Keratinocyte (primary cell): Measurements from ENCODE around the gene MGP. TPM values are rescaled to one million over a fixed set of nuclear protein-coding genes. Genes with fewer than 3 reads are reported as not detected.

Experiments
- DNase-seq: peaks from one replicate; pipeline ENCODE4 v3.0.0-alpha.2; 2011; ENCODE audit warnings: low read depth, missing footprints, low spot score
- FAIRE-seq: peaks from 2 replicates; lab custom pipeline; 2011; peaks lifted over from hg19 to GRCh38; lab: Jason Lieb, UNC
- H2AFZ ChIP-seq: 2 replicates; pipeline ENCODE4 v1.6.0; 2012; ENCODE audit warnings: low read length, control low read depth, inconsistent platforms; ENCODE audit not compliant: control insufficient read depth
- H3K27ac ChIP-seq: 2 replicates; pipeline ENCODE4 v1.5.1; 2011; ENCODE audit warnings: low read length; ENCODE audit not compliant: control insufficient read depth, insufficient read depth
- H3K27me3 ChIP-seq: 3 replicates; pipeline ENCODE4 v1.6.0; 2011; ENCODE audit warnings: low read length; ENCODE audit not compliant: control insufficient read depth, insufficient read depth; ENCODE audit errors: extremely low read depth
- H3K36me3 ChIP-seq, 2 experiments: 2 replicates in 1 of 2; 3 replicates in 1 of 2; pipeline ENCODE4 v1.5.1; 2011; ENCODE audit warnings: low read length in 2 of 2, mild to moderate bottlenecking in 1 of 2; ENCODE audit not compliant: control insufficient read depth in 2 of 2, insufficient read depth in 2 of 2; ENCODE audit errors: extremely low read depth in 1 of 2
- H3K4me1 ChIP-seq: 3 replicates; pipeline ENCODE4 v1.5.1; 2011; ENCODE audit warnings: low read length; ENCODE audit not compliant: control insufficient read depth, insufficient read depth; ENCODE audit errors: extremely low read depth
- H3K4me2 ChIP-seq: 3 replicates; pipeline ENCODE4 v1.6.0; 2011; ENCODE audit warnings: low read depth, low read length; ENCODE audit not compliant: control insufficient read depth, insufficient read depth; ENCODE audit errors: extremely low read depth
- H3K4me3 ChIP-seq, 3 experiments: fragments of 200-600 bp in 1 of 3; sonication (generic) in 1 of 3; 2 replicates in 2 of 3; 3 replicates in 1 of 3; pipeline ENCODE4 v1.5.1; 2011 to 2016; ENCODE audit warnings: low read length in 3 of 3, mild to moderate bottlenecking in 3 of 3, control low read depth in 2 of 3, inconsistent platforms in 1 of 3, low read depth in 1 of 3, mixed read lengths in 1 of 3, mixed run types in 1 of 3, moderate library complexity in 1 of 3; ENCODE audit not compliant: control insufficient read depth in 2 of 3, insufficient read depth in 2 of 3; ENCODE audit errors: extremely low read depth in 1 of 3
- H3K79me2 ChIP-seq: 2 replicates; pipeline ENCODE4 v1.6.0; 2012; ENCODE audit warnings: low read length; ENCODE audit not compliant: control insufficient read depth, insufficient read depth
- H3K9ac ChIP-seq: 3 replicates; pipeline ENCODE4 v1.6.0; 2011; ENCODE audit warnings: low read length; ENCODE audit not compliant: control insufficient read depth, insufficient read depth; ENCODE audit errors: extremely low read depth
- H3K9me1 ChIP-seq: 3 replicates; pipeline ENCODE4 v1.6.0; 2011; ENCODE audit warnings: low read length; ENCODE audit not compliant: control insufficient read depth, insufficient read depth; ENCODE audit errors: extremely low read depth
- H3K9me3 ChIP-seq: 2 replicates; pipeline ENCODE4 v1.5.1; 2012; ENCODE audit warnings: low read depth, low read length; ENCODE audit not compliant: control insufficient read depth
- H4K20me1 ChIP-seq: 3 replicates; pipeline ENCODE4 v1.6.0; 2011; ENCODE audit warnings: low read length; ENCODE audit not compliant: control insufficient read depth, insufficient read depth; ENCODE audit errors: extremely low read depth
- EZH2 ChIP-seq: IDR thresholded peaks from one replicate; pipeline ENCODE4 v1.6.1; 2012; ENCODE audit warnings: inconsistent platforms, mild to moderate bottlenecking, low read length, moderate library complexity
- dilution Hi-C: fragments of 300-500 bp; cut with MboI; formaldehyde crosslinking; loops from one replicate; pipeline ENCODE4 v1.7.0; 2020; ENCODE audit warnings: low sequenced_read_pairs; ENCODE audit not compliant: extremely low pct_ligation_motif_present
- polyA plus RNA-seq, 5 experiments: library from polyadenylated mRNA; depleted of rRNA in 3 of 5; stranded (reverse) in 3 of 5; stranded (forward) in 1 of 5; unstranded in 1 of 5; fragments of >200 nt; gene quantifications; 1 replicate in 1 of 5; 2 replicates in 3 of 5; 3 replicates in 1 of 5; pipeline versions ENCODE4 v1.2.1 to v1.2.3, GENCODE V29; 2011 to 2012; ENCODE audit warnings: missing spikeins in 2 of 5, low read depth in 1 of 5, low replicate concordance in 1 of 5
- TF ChIP-seq, protein P1 (sequence below), 3 experiments: IDR thresholded peaks in 1 of 3; conservative IDR thresholded peaks in 1 of 3; optimal IDR thresholded peaks in 1 of 3; 2 replicates in 2 of 3; 3 replicates in 1 of 3; pipeline versions ENCODE3 to v1.5.1; 2011; ENCODE audit warnings: low read length in 3 of 3, mild to moderate bottlenecking in 3 of 3, moderate library complexity in 2 of 3, control low read depth in 1 of 3, inconsistent platforms in 1 of 3; ENCODE audit not compliant: insufficient read depth in 2 of 3; ENCODE audit errors: extremely low read depth in 1 of 3

MGP gene
- polyA plus RNA-seq, 1 donor (not counting 4 experiments of a cell fraction or from before 2014, with no cell fraction given) = 0.24 TPM

DNA sequence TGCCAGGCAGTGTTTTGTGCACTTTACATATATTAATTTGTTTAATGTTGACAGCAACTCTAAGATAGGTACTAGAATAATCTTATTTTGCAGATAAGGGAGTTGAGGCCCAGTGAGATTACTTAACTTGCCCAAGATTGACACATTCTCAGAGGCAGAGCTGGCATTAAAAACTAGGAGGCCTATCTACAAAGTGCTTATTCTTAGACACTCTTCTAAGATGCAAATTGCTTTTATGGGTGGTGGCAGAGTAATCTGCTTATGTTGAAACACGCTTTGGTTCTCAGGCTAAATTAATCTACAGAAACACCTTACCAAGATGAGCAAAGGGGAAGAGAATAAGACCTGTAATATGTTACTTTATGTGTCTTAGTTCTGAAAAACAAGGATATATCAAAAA lies 7.2 kb downstream of the MGP start:
- no peaks in the 10 kb centered on the region for H3K9me3 ChIP-seq
- no peaks in the 10 kb centered on the region for H4K20me1 ChIP-seq
- dilution Hi-C loops = no loop called here
- H3K9me1 ChIP-seq = no peaks in the 10 kb centered on the region
- no peaks in the 10 kb centered on the region for H3K79me2 ChIP-seq
- H3K27me3 ChIP-seq = no peaks in the 10 kb centered on the region
- no peak overlapping the region for H2AFZ ChIP-seq
- H3K4me1 ChIP-seq = no peaks in the 10 kb centered on the region
- no peak for FAIRE-seq
- H3K27ac ChIP-seq = no peak overlapping the region
- no peak overlapping the region for H3K9ac ChIP-seq
- no peak for DNase-seq
- no peaks in the 10 kb centered on the region for H3K36me3 ChIP-seq
- no peak overlapping the region for H3K4me3 ChIP-seq
- H3K4me2 ChIP-seq = no peak overlapping the region
- no peak for TF ChIP-seq EZH2
- TF ChIP-seq, protein P1, sequence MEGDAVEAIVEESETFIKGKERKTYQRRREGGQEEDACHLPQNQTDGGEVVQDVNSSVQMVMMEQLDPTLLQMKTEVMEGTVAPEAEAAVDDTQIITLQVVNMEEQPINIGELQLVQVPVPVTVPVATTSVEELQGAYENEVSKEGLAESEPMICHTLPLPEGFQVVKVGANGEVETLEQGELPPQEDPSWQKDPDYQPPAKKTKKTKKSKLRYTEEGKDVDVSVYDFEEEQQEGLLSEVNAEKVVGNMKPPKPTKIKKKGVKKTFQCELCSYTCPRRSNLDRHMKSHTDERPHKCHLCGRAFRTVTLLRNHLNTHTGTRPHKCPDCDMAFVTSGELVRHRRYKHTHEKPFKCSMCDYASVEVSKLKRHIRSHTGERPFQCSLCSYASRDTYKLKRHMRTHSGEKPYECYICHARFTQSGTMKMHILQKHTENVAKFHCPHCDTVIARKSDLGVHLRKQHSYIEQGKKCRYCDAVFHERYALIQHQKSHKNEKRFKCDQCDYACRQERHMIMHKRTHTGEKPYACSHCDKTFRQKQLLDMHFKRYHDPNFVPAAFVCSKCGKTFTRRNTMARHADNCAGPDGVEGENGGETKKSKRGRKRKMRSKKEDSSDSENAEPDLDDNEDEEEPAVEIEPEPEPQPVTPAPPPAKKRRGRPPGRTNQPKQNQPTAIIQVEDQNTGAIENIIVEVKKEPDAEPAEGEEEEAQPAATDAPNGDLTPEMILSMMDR (optimal IDR thresholded peaks at IDR 0.05 in 1 of 3, IDR thresholded peaks at IDR 0.05 in 1 of 3, conservative IDR thresholded peaks at IDR 0.05 in 1 of 3; ENCODE audit: extremely low read depth in 1 of 3, insufficient read depth in 2 of 3, low read length in 3 of 3) = no peak

DNA sequence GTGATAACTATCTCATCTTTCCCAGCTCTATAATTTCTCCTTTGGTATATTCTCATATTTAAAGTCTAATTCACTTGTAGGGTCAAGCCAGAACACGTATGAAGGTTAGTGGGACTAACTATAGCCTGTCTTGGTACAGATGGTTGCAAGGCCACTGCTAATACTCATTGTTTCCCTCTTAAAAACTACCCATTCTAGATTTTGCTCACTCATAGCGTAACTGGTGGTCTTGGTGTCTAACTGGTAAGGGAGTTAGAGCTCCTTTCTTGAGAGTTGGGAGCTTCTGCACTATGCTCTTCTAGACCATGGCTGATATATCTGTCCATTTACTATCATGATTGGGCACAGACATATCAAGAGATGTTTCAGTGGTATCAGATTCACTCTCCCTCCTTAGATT lies 8.8 kb downstream of the MGP start:
- FAIRE-seq = no peak
- no peaks in the 10 kb centered on the region for H3K36me3 ChIP-seq
- dilution Hi-C loops = no loop called here

More for the DNA sequence above, 8.8 kb downstream of the MGP start:
- no peaks in the 10 kb centered on the region for H3K9me3 ChIP-seq
- H3K9ac ChIP-seq = no peak overlapping the region
- TF ChIP-seq, protein P1 (optimal IDR thresholded peaks at IDR 0.05 in 1 of 3, IDR thresholded peaks at IDR 0.05 in 1 of 3, conservative IDR thresholded peaks at IDR 0.05 in 1 of 3; ENCODE audit: extremely low read depth in 1 of 3, insufficient read depth in 2 of 3, low read length in 3 of 3) = no peak
- TF ChIP-seq EZH2 = no peak
- no peak overlapping the region for H2AFZ ChIP-seq
- no peak overlapping the region for H3K27ac ChIP-seq
- no peaks in the 10 kb centered on the region for H3K79me2 ChIP-seq
- H3K4me1 ChIP-seq = no peaks in the 10 kb centered on the region
- no peaks in the 10 kb centered on the region for H3K27me3 ChIP-seq
- H3K4me3 ChIP-seq = no peak overlapping the region
- no peak overlapping the region for H3K4me2 ChIP-seq
- H3K9me1 ChIP-seq = no peaks in the 10 kb centered on the region
- H4K20me1 ChIP-seq = no peaks in the 10 kb centered on the region
- DNase-seq = no peak
